Measurements from ENCODE around the gene CENPX.
"Not testable (repeated sequence)": the region's sequence is repeated elsewhere in the genome, so short reads cannot be mapped to it uniquely, and the experiment has no call there.

The CENPX gene

GRCh38 chr17:82038796-82039409, 16.2 kb upstream of the CENPX start:
- DNase-seq: not testable (repeated sequence)

DNA sequence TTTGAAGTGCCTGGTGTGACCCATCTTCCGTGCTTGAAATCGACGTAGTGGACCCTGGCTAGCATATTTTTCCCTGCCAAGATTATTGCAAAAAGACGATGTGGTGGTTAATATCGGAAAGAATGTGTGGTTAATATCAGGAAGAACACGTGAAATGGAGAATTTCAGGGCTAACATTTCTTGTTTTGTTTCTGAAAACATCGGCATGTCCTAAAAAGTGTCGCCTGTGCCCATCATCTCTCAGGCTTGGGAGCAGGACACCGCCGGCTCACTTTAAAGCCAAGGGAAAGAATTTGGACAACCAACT, 15.2 kb upstream of the CENPX start:
- DNase-seq: no peak

DNA sequence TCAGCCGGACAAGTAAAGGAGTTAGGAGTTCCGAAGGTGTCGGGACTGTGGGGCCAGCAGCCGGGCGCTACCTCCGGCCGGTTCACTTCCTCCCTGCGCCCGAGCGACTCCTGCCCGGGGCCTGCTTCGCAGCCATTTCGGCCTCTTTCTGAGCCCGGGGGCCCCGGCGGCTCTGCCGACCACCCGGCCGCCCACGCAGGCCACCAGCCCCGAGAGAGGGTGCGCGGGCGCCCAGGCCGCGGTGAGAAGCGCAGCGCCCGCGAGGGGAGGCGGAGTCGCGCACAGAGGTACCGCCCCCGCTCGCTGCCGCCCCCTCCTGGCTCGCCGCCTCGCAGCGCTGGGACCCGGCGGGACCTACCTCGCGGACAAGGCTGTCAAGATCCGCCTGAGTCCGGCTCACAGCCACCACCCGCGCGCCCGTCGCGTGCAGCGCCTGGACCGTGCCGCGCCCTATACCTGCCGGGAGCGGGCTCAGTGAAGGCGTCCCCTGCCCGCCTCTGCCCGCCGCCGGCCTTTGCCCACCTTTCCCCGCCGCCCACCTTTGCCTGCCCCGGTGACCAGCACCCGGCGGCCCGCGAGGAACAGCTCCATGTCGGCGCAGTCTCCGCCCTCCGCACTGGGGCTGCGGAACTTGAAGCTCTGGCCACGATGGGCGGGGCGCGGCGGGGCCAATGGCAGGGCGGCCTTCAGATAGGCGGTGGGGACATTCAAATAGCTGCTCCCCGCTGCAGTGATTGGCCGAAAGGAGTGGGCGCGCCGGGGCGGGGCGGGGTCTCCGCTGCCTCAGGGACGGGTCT, 14.6 kb upstream of the CENPX start, which contains the start of gene DCXR:
TSS of gene DCXR (minus strand) at position 606 of the 797 bp plus-strand sequence. CDS start at position 591, 15 bp downstream.
- DNase-seq: peak; percentile 97

DNA sequence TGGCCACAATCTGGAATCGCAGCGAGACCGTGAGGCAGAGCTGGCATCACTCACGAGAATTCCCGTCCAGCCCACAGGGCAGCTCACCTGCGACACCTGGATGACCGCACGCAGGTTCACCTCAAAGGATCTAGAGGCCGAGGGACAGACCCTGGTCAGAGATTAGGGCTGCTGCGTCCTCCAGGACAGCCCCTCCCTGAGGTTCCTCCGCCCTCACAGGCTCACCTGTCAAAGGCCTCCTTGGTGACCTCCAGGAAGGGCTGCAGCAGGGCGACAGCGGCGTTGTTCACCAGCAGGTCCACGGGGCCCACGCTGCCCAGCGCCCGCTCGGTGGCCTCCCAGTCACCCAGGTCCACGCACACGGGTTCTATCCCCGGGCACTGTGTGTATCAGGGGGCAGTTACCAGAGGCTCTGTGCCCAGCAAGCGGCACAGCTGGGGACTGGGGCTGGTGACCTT, 14.0 kb upstream of the CENPX start:
- no peak for DNase-seq

DNA sequence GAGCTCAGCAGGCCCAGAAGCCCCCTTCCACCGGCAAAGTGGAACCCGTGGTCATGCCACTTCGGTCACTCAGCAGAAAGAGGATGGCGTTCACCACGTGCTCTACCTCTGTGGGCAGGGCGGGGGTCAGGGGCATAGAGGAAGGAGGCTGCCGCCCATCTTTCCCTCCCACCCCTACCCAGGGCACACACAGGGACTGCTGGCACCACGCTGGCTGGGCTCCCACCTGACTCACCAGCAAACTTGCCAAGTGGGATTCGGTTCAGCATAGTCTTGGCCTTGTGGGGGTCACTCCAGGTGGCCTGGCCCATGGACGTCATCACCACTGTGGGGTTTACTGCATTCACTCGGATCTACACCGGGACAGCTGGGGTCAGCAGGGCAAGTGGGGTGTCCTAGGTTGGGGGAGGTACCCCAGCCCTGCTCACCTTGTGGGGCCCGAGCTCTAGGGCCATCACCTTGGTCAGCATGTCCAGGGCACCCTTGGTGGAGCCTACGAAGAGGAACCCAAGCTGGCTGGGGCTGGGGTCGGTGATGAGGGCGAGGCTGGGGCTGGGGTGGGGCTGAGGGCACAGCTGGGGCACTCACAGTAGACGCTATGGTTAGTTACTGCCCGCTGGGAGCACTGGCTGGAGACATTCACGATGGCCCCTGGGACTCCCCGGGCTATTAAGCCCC, 13.4 kb upstream of the CENPX start:
- DNase-seq: no peak

DNA sequence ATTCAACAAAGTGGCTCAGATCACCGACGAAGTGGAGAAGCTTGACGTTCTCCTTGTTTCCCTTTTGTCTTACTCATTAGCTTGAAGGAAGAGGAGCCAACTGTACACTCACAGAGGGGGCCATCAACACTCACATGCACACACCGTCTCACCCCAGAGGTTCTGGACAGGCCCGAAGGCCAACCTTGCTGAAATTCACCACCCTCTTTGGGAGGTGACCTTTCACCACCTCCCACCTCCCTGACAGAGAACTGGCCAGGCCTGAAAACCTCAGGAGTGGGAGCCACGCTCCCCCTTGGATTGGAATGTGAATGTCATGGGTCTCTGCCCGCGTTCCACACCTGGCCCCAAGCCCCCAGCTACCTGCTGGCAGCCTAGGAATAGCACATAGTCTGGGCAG, 12.8 kb upstream of the CENPX start:
- no peak for DNase-seq

DNA sequence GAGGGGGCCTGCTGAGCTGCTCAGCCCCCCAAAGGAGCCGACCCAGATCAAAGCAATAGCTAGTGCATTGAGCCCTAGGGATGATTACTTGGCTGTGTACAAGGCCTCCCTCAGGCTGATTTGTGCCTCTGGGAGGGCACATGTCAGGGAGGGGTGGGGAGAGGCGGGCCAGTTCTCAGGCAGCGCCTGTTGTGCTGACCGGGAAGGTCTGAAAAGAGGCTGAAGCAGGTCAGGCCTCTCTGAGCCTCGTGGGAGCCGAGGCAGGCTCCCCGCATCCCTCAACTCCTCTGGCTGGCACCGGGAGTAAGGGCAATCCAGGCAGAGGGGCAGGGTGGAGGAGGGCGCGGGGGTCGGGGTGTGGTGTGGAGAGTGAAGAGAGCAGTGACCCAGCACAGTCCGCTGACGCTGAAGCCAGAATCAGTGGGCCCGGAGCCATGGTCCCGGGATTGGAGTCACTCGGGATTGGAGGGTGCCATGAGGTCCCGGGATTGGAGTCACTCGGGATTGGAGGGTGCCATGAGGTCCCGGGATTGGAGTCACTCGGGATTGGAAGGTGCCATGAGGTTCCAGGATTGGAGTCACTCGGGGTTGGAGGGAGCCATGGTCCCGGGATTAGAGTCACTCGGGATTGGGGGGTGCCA, 11.8 kb upstream of the CENPX start:
- no peak for DNase-seq

GRCh38 chr17:82033359-82034085, 10.8 kb upstream of the CENPX start:
- DNase-seq: no peak

DNA sequence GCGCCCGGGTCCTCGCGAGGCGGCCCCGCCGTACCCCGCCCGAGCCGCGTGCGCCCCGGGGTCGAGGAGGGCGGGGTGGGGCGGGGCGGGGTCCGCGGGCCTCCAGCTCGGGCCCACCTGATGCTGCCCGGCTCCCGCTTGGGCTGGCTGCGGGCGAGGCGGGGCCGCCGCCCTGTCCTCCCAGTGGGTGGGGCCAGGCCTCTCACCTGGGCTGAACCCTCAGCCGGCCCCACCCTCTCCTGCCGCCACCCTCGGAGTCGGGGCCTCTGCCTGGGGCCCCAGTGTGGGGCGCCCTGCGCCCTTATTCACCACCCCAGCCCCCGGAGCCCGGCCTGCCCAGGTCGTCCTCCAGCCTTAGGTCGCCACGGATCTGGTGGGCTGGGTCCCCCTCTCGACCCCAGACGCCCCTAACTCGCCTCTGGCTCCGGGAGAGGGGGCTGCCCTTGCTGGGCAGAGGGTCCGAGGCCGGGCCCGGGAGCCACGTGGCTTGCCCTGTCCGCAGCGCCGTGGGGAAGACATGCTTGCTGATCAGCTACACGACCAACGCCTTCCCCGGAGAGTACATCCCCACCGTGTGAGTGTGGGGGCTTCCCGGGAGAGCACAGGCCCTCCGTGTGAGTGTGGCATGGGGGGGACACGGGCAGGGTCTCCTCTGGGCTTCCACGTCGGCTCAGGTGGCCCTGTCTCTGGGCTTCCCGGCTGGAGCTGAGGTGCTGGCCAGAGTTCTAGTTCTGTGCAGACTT, 9.4 kb upstream of the CENPX start:
- no peak for DNase-seq

DNA sequence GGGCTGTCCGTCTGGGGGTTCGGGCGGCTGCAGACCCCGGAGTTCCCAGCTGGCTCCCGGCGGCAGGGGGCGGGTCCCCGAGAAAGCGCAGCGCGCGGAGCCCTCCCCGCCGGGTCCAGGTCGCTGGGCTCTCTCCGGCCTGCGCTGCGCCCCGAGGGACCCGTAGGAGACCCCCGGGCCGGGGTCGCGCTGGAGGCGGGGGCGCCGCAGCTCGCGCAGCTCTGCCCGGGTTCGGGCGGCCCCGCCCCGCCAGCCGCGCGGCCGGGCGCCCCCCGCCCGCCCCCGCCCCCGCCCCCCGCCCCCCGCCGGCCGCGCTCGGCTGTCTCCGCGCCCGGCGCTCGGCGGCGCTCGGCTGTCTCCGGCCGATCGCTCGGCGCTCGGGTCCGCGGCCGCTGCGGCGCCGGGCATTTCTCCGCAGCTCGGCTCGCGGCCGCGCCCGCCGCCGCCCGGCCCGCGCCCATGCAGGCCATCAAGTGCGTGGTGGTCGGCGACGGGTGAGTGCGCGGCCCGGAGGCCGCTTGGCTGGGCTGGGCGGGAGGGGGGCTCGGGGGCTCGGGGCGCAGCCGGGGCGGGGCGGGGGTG, 8.7 kb upstream of the CENPX start, which contains the start of gene RAC3:
TSS of gene RAC3 (plus strand) at position 376 of the 582 bp plus-strand sequence. CDS start at position 460, 84 bp downstream.
- DNase-seq: no peak

DNA sequence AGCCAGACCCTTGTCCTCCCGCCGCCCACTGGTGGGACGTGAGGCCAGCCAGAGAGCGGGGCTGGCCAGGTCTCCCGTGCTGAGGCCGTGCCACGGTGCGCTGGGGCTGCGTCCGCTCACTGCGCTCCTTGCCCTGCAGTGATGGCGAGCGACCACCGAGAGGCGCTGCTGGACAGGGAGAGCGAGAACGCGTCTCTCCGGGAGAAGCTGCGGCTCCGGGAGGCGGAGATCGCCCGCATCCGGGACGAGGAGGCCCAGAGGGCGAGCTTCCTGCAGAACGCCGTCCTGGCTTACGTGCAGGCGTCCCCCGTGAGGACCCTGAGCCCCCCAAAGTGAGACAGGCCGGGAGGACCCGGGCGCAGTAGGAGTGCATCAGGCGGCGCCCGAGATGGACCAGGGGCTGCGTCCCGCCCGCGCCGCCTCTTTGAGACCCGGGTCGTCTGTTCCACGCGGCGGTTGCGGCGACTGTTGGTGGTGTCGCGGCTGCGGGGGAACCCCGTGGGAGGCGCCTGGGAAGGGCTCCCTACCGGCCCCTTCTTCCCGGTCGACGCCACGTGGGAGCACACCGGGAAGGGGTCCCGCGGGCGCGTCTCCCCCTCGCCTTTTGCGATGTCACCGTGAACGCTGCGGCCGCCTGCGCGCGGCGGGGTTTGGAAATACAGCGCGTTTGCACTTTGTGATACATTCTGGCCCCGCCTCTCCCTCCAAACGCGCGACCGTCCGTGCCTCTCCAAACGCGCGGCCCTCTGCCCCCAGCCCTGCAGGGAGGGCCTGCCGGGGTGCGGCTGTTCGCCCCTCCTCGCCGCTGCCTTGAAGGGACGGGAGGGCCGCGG, 8.0 kb upstream of the CENPX start:
- peak; percentile 86 for DNase-seq

- DNase-seq: no peak
These were observed 7.4 kb upstream of the CENPX start for GRCh38 chr17:82029990-82030469.

GRCh38 chr17:82029391-82029790, 6.7 kb upstream of the CENPX start:
- no peak for DNase-seq

DNA sequence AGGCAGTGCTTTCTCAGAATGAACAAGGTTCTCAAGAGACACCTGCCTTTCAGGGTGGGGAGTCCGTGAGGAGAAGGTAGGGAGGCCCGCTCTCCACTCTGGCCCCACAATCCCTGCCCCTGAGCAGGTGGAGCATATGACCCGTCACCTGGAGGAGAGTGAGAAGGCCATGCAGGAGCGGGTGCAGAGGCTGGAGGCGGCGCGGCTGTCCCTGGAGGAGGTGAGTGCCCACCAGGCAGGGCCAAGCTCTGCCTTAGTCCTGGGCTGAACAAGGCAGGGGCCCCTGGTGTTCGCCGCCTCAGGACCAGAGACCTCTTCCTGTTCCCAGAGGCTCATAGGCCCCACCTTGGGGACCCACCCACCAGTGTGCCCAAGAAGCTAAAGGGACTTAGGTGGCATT, 6.3 kb upstream of the CENPX start:
- no peak for DNase-seq

DNA sequence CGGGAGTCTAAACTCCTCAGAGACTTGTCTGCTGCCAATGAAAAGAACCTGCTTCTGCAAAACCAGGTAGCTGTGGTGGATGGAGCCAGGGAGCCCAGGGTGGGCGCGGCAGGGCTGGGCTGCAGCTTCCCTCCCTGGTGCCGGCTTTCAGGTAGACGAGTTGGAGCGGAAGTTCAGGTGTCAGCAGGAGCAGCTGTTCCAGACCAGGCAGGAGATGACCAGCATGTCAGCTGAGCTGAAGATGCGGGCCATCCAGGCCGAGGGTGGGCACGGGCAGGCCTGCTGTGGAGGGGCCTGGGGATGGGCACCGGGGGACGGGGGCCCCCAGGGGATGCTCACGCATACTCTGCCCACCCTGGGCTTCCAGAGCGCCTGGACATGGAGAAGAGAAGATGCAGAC, 5.6 kb upstream of the CENPX start:
- no peak for DNase-seq

- no peak for DNase-seq
These were observed 2.9 kb upstream of the CENPX start for GRCh38 chr17:82025401-82026107.

GRCh38 chr17:82024859-82025258, 2.2 kb upstream of the CENPX start:
- no peak for DNase-seq

- no peak for DNase-seq
These were observed 966 bp upstream of the CENPX start for GRCh38 chr17:82023447-82024241.

- DNase-seq: peak; percentile 100
These were observed 336 bp upstream of the CENPX start, which contains the start of gene LRRC45 for GRCh38 chr17:82022981-82023446. Gene LRRC45 (plus strand): TSS chr17:82023305. CDS start chr17:82023644, 339 bp downstream.
